Measurements from ENCODE around the gene SLC2A11.
"Not testable (repeated sequence)": the region's sequence is repeated elsewhere in the genome, so short reads cannot be mapped to it uniquely, and the experiment has no call there.

DNA sequence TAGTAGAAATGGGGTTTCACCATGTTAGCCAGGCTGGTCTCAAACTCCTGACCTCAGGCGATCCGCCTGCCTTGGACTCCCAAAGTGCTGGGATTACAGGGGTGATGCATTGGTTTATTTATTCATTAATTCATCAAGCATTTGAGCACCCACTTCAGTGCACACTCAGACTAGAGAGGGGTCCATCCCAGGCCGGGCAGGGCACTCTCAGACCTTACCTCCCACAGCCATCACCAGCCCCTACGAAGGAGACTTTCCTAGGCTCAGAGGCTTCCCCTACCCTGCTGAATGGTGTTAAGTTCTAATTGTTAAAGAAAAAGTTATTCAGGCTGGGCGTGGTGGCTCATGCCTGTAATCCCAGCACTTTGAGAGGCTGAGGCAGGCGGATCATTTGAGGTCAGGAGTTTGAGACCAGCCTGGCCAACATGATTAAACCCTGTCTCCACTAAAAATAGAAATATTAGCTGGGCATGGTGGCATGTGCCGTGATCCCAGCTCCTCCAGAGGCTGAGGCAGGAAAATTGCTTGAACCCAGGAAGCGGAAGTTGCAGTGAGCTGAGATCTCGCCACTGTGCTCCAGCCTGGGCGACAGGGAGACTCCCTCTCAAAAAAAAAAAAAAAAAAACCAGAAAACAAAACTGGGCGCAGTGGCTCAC is 7.0 kb downstream of the SLC2A11 start:
- TF ChIP-seq, protein P1, sequence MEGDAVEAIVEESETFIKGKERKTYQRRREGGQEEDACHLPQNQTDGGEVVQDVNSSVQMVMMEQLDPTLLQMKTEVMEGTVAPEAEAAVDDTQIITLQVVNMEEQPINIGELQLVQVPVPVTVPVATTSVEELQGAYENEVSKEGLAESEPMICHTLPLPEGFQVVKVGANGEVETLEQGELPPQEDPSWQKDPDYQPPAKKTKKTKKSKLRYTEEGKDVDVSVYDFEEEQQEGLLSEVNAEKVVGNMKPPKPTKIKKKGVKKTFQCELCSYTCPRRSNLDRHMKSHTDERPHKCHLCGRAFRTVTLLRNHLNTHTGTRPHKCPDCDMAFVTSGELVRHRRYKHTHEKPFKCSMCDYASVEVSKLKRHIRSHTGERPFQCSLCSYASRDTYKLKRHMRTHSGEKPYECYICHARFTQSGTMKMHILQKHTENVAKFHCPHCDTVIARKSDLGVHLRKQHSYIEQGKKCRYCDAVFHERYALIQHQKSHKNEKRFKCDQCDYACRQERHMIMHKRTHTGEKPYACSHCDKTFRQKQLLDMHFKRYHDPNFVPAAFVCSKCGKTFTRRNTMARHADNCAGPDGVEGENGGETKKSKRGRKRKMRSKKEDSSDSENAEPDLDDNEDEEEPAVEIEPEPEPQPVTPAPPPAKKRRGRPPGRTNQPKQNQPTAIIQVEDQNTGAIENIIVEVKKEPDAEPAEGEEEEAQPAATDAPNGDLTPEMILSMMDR (IDR thresholded peaks at IDR 0.05) = not testable (repeated sequence)
- TF ChIP-seq POLR2A (IDR thresholded peaks at IDR 0.05) = not testable (repeated sequence)

Measured in adrenal gland (tissue), 5 donors.